Mucosa of descending colon (tissue), 3 donors: ENCODE data around the gene GPR142. TPM values are rescaled to one million over a fixed set of nuclear protein-coding genes. Genes with fewer than 3 reads are reported as not detected.
A peak's percentile ranks its signal among the peaks of the same experiment; 100 is the strongest.

Experiments used
- ATAC-seq: fragments of 200-7000 bp; cut with Tn5 transposase; one replicate; pipeline ENCODE4 v1.9.1; 2020; ENCODE audit warnings: mild to moderate bottlenecking, moderate library complexity
- DNase-seq, 3 donors: peaks; one replicate each; pipeline ENCODE4 v3.0.0-alpha.2; 2020
- H3K36me3 ChIP-seq: fragments of 200-600 bp; one replicate; pipeline ENCODE4 v1.8.0; 2021; ENCODE audit warnings: low read depth, mild to moderate bottlenecking
- H3K4me1 ChIP-seq: fragments of 200-600 bp; one replicate; pipeline ENCODE4 v1.8.0; 2021; ENCODE audit warnings: low read depth, mild to moderate bottlenecking
- H3K4me3 ChIP-seq: fragments of 200-600 bp; one replicate; pipeline ENCODE4 v1.8.0; 2021; ENCODE audit warnings: mild to moderate bottlenecking
- H3K9me3 ChIP-seq: fragments of 200-600 bp; one replicate; pipeline ENCODE4 v1.8.0; 2021; ENCODE audit warnings: mild to moderate bottlenecking
- CTCF ChIP-seq: fragments of 200-600 bp; IDR thresholded peaks from one replicate; pipeline ENCODE4 v1.8.0; 2022; ENCODE audit warnings: antibody characterized with exemption, mild to moderate bottlenecking
- intact Hi-C, 2 donors: fragments of 100-400 bp; cut with DNase I in 1 of 2; cut with micrococcal nuclease in 1 of 2; formaldehyde crosslinking; loops; one replicate each; pipeline versions ENCODE4 v1.11.0 to v1.11.1; 2022; cut with DNase I, micrococcal nuclease
- total RNA-seq, 3 donors: library from RNA; stranded (reverse); fragmentation: NEBNext Ultra II Directional in 2 of 3; extraction: Animal tissue kit (Norgen Biotek cat#: 25700) in 2 of 3; gene quantifications; one replicate each; pipeline versions ENCODE4 v1.2.1 to v1.2.4, GENCODE V29; 2021 to 2023
- donor health status: DM: no; HTN: no; CAD: no; lungs with moderate emphysema.
- donor health status: DM: no; HTN: no; CAD: no.
- donor health status: DM: no; HTN: yes; CAD: no.

The GPR142 gene
- total RNA-seq, 3 donors from 2014 or later, result 0.17 TPM; not detected in 2

GRCh38 chr17:74369665-74370490 is 2.6 kb downstream of the GPR142 start:
- intact Hi-C loops, result no loop called here
- no peak for TF ChIP-seq CTCF

GRCh38 chr17:74371653-74372147 is 4.4 kb downstream of the GPR142 start:
- Histone ChIP-seq H3K4me3 (no peak overlapping the region), H3K36me3 (no peaks in the 10 kb centered on the region), H3K4me1 (peaks cover 19% of the 10 kb centered on the region), H3K9me3 (no peaks in the 10 kb centered on the region)
- intact Hi-C loops, result no loop called here
- DNase-seq, result no peak
- no peak for TF ChIP-seq CTCF
- ATAC-seq, result no peak

More at GRCh38 chr17:74369665-74370490, 2.6 kb downstream of the GPR142 start:
- no peak overlapping the region for H3K4me3 ChIP-seq
- DNase-seq (no peak), ATAC-seq (no peak)
- peaks cover 19% of the 10 kb centered on the region for H3K4me1 ChIP-seq
- H3K36me3 ChIP-seq, result no peaks in the 10 kb centered on the region
- no peaks in the 10 kb centered on the region for H3K9me3 ChIP-seq

GRCh38 chr17:74372426-74372825 is 5.1 kb downstream of the GPR142 start:
- DNase-seq (no peak), ATAC-seq (no peak)
- Histone ChIP-seq H3K4me1 (peaks cover 19% of the 10 kb centered on the region), H3K4me3 (no peak overlapping the region), H3K9me3 (no peaks in the 10 kb centered on the region), H3K36me3 (no peaks in the 10 kb centered on the region)
- no peak for TF ChIP-seq CTCF
- intact Hi-C loops, result no loop called here

GRCh38 chr17:74373838-74374606 is 6.7 kb downstream of the GPR142 start:
- no peaks in the 10 kb centered on the region for H3K36me3 ChIP-seq
- DNase-seq (peak in 2 of 3 donors; percentile 61 to 76), ATAC-seq (peak; percentile 95)
- TF ChIP-seq CTCF, result no peak
- no peaks in the 10 kb centered on the region for H3K9me3 ChIP-seq
- intact Hi-C loops, result no loop called here
- H3K4me3 ChIP-seq, result no peak overlapping the region
- peaks cover 12% of the 10 kb centered on the region for H3K4me1 ChIP-seq

- Histone ChIP-seq H3K4me3 (no peak overlapping the region), H3K9me3 (no peaks in the 10 kb centered on the region), H3K4me1 (peaks cover 20% of the 10 kb centered on the region), H3K36me3 (no peaks in the 10 kb centered on the region)
- DNase-seq (no peak), ATAC-seq (no peak)
- intact Hi-C loops, result loop anchor here in 1 of 2 donors (5.0 kb wide), 1 partner anchor 82 kb away; no protein-coding TSS in a partner anchor
- TF ChIP-seq CTCF, result no peak
Observed at GRCh38 chr17:74374858-74375257, 7.6 kb downstream of the GPR142 start.
